ENCODE measurements around the gene PARK7. TPM values are rescaled to one million over a fixed set of nuclear protein-coding genes. Genes with fewer than 3 reads are reported as not detected.
A peak's percentile ranks its signal among the peaks of the same experiment; 100 is the strongest.
"Not testable (repeated sequence)": the region's sequence is repeated elsewhere in the genome, so short reads cannot be mapped to it uniquely, and the experiment has no call there.

PARK7 gene
- total RNA-seq, 2 donors from 2014 or later: 284 to 328 TPM

DNA sequence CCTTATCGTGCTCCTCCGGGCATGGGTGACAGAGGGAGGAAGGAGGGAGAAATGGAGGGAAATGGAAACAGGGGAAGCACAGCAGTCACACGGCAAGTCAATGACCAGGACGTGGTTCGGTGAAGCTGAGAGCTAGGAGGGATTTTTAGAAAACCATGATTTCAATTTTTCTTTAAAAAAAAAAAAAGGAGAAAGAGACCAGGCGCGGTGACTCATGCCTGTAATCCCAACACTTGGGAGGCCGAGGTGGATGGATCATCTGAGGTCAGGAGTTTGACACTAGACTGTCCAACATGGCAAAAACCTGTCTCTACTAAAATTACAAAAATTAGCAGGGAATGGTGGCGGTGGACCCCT is 20.1 kb upstream of the PARK7 start:
- DNase-seq (no peak), ATAC-seq (peak in 1 of 2 donors; percentile 48)
- intact Hi-C loops (cut with DNase I): no loop called here

DNA sequence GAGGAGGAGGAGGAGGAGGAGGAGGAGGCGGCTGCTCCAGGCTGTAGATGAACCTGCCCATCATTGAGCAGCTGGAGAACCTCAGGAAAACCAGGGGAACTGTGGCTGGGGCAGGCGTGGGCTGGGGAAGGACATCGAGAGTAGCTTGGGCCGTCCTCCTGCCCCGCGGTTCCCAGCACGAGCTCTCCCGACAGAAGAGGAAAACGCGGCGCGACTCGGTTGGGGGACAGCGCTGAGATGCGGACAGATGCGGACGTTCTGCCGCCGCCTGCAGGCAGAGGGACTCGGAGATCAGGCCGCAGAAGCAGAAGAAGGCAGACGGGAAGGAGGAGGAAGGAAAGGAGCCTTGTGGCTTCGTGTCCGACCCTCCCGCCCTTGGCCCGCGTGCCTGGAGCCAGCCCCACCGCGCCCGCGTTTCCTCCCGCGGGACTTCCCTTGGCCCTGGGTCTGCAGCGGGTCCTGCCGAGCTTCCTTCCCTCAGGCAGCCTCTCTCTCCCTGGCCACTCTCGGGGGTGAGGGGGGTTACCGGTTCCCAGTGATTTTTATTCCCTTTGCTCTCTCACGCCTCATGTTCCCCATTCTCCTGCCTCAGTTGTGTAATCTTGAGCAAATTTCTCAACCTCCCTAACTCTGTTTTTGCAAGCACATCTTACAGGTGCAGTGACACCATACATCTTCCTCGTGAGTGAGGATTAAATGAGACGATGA is 19.1 kb upstream of the PARK7 start:
- DNase-seq: peak; percentile 60
- intact Hi-C loops (cut with DNase I): no loop called here
- peak; percentile 81 to 84 for ATAC-seq

DNA sequence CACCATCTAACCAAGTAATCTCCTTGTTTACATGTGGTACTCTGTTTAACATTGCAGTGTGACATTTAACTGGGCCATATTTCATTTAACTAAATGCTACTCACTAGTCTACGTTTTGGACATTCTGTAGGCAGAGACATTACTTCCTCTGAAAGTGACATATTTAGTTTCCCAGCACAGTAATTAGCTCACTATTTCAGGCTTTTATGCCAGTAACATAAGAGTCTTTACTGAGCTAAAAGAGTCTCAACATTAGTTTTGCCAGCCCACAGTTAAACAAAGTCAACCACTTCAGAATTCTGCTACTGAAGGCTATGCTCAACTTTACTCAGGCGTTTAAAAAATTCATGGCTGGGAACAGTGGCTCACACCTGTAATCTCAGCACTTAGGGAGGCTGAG is 18.3 kb upstream of the PARK7 start:
- DNase-seq (no peak), ATAC-seq (no peak)
- intact Hi-C loops (cut with DNase I): no loop called here

GRCh38 chr1:7948960-7949359 is 12.6 kb upstream of the PARK7 start:
- ATAC-seq (no peak), DNase-seq (no peak)
- intact Hi-C loops (cut with DNase I): no loop called here

GRCh38 chr1:7952791-7953190 is 8.7 kb upstream of the PARK7 start:
- DNase-seq; ATAC-seq; intact Hi-C loops (cut with DNase I): not testable (repeated sequence)

DNA sequence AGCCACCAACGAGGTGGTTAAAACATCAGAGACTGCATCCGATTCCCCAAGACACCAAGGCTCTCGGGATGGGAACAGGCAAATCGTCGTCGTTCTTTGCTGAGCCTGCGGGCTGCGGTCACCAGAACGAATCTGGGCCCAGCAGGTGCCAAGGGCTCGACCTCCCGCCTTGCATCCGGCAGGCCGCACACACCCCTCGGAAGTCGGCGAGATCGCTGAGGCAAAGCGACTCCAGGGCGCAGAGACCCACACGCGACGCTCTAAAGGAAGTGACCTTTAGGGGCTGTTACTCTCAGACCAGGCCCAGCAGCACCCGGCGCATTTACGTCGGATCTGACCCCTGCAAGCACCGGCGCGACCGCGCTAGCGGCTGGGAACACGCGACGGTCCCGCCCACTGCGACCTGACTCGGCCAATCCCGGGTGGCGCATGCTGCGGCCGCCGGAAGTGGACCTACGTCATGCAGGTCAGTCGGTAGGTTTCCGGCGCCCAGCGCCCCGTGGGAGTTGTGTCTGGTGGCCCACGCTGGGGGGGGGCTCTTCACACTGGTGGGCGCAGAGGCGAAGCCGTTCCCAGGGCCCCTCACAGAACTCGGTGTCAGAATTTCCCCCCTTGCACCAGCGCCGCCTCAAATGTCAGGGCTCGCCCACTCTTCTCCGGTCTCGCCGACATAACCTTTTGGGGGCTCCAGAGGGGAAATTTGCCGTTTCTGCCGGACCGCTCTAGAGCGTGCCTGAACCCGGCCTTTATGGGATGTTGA is 7.5 kb upstream of the PARK7 start:
- DNase-seq (peak; percentile 99), ATAC-seq (peak; percentile 99 to 100)
- intact Hi-C loops (cut with DNase I): no loop called here

GRCh38 chr1:7954683-7955082 is 6.8 kb upstream of the PARK7 start:
- ATAC-seq: no peak

GRCh38 chr1:7956218-7957032 is 5.1 kb upstream of the PARK7 start:
- intact Hi-C loops (cut with DNase I): no loop called here
- DNase-seq: no peak
- no peak for ATAC-seq

More at GRCh38 chr1:7954683-7955082, 6.8 kb upstream of the PARK7 start:
- intact Hi-C loops (cut with DNase I): no loop called here
- no peak for DNase-seq

DNA sequence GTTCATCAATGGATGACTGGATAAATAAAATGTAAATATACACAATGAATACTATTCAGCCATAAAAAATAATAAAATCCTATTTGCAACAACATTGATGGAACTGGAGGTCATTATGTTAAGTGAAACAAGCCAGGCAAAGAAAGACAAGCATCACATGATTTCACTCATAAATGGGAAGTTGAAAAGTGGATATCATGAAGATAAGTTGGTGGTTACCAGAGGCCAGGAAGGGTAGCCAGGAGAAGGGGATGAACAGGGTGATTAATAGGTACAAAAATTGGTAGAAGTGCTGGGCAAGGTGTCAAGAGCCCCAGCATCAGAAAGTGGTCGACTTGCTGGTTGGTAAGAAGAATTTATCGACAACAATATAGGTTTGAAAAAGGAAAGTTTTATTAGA is 1.3 kb upstream of the PARK7 start:
- intact Hi-C loops (cut with DNase I): no loop called here
- no peak for DNase-seq
- ATAC-seq: no peak

GRCh38 chr1:7960867-7961215 is 670 bp upstream of the PARK7 start:
- ATAC-seq: no peak
- DNase-seq: no peak
- intact Hi-C loops (cut with DNase I): no loop called here

GRCh38 chr1:7962014-7962335 is 464 bp downstream of the PARK7 start:
- intact Hi-C loops (cut with DNase I): no loop called here
- ATAC-seq (no peak), DNase-seq (no peak)

GRCh38 chr1:7962636-7963377 is 1.3 kb downstream of the PARK7 start:
- DNase-seq: no peak
- ATAC-seq: no peak
- intact Hi-C loops (cut with DNase I): no loop called here

DNA sequence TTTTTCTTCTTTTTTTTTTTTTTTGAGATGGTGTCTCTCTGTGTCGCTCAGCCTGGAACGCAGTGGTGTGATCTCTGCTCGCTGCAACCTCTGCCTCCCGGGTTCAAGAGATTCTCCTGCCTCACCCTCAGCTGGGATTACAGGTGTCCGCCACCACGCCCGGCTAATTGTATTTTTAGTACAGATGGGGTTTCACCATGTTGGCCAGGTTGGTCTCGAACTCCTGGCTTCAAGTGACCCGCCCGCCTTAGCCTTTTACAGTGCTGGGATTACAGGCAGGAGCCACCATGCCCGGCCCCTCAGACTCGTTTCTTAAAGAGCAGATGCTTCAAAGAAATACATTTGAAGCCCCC is 1.8 kb downstream of the PARK7 start:
- DNase-seq; ATAC-seq; intact Hi-C loops (cut with DNase I): not testable (repeated sequence)

DNA sequence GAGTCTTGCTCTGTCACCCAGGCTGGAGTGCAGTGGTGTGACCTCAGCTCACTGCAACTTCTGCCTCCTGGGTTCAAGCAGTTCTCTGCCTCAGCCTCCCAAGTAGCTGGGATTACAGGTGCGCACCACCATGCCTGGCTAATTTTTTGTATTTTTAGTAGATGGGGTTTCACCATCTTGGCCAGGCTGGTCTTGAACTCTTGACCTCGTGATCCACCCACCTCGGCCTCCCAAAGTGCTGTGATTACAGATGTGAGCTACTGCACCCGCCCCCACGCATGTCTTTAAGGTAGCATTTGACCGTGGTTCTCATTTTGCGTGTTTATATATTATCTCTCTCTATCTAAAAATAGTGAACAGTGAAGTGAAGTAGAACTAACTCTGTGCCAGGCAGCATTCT is 2.3 kb downstream of the PARK7 start:
- intact Hi-C loops (cut with DNase I); ATAC-seq; DNase-seq: not testable (repeated sequence)

DNA sequence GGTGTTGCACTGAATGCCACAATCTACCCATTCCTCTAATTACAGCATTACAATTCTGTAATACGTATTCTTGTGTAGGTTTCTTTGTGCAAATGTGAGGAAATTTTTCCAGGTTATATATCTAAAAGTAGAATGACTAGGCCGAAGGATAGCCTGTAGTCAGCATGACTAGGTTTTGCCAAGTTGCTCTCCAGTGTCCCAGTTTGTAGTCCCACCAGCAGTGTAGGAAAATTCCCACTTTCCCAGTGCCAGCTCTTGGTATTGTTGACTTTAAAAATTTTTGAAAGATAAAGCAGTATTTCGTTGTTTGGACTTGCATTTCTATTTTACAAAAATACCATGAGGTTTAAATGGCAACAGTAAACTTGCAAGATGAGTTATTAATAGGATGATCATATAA is 3.0 kb downstream of the PARK7 start:
- intact Hi-C loops (cut with DNase I): no loop called here
- DNase-seq (no peak), ATAC-seq (no peak)

DNA sequence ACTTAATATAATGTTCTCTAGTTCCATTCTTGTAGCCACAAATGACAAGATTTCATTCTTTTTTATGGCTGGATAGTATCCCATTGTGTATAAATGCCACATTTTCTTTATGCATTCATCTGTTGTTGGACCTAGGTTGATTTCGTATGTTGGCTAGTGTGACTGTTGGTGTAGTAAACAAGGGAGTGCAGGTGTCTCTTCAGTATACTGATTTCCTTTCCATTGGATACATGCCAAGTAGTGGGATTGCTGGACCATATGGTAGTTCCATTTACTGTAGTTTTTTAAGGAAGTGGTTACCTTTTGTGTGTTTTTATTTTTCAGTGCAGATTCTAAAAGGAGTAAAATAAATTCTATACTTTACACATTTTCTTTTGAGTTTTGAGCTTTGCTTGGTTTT is 5.7 kb downstream of the PARK7 start:
- intact Hi-C loops (cut with DNase I): no loop called here
- ATAC-seq (no peak), DNase-seq (no peak)

DNA sequence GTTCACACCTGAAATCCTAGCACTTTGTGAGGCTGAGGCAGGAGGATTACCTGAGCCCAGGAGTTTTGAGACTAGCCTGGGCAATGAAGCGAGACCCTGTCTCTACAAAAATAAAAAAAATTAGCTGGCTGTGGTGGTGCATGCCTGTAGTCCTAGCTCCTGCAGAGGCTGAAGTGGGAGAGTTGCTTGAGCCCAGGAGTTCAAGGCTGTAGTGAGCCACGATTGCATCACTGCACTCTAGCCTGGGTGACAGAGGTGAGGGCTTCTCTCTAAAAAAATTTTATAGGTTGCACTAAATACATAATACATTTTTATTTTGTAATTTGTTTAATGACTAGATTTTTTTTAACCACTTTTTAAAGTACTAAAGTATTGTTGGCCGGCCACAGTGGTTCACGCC is 6.1 kb downstream of the PARK7 start:
- intact Hi-C loops (cut with DNase I): no loop called here
- ATAC-seq: no peak
- no peak for DNase-seq

DNA sequence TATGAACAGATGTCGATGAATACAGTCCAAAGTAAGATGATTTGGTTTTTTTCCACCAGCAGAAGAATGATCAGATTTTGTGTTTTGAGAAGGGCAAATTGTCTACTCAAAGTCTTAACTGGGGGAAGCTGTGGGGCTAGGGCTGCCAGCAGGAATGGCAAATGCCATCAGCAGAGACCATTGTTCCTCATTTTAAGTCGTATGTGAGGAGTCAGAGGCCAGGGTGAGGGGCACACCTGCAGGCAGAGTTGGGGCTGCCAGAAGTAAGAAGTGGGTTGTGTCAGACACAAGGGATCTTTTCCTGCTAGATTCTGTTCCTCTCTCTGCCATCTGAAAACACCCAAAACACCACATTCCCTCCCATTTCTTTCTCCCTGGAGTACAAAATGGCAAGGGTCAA is 8.7 kb downstream of the PARK7 start:
- intact Hi-C loops (cut with DNase I): no loop called here
- DNase-seq: no peak
- ATAC-seq: no peak

GRCh38 chr1:7971024-7971423 is 9.5 kb downstream of the PARK7 start:
- intact Hi-C loops (cut with DNase I): no loop called here
- no peak for DNase-seq
- ATAC-seq: no peak

DNA sequence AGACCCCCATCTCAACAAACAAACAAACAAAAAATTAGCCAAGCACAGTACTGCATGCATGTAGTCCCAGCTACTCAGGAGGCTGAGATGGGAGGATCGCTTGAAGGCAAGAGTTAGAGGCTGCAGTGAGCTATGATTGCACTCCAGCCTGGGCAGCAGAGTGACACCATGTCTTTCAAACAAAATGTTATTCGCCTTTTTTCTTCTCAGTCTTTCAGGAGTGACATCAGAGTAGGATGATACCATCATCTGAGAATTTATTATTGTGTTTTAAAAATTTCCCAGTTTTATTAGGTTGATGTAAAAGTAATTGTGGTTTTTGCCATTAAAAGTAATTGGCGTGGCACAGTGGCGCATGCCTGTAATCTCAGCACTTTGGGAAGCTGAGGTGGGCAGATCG is 10.8 kb downstream of the PARK7 start:
- ATAC-seq (no peak), DNase-seq (no peak)
- intact Hi-C loops (cut with DNase I): no loop called here
